Measurements from ENCODE around the gene KLHL15. TPM values are rescaled to one million over a fixed set of nuclear protein-coding genes. Genes with fewer than 3 reads are reported as not detected.
A peak's percentile ranks its signal among the peaks of the same experiment; 100 is the strongest.

The KLHL15 gene
- total RNA-seq, 1 donor from 2014 or later: 16.3 TPM

DNA sequence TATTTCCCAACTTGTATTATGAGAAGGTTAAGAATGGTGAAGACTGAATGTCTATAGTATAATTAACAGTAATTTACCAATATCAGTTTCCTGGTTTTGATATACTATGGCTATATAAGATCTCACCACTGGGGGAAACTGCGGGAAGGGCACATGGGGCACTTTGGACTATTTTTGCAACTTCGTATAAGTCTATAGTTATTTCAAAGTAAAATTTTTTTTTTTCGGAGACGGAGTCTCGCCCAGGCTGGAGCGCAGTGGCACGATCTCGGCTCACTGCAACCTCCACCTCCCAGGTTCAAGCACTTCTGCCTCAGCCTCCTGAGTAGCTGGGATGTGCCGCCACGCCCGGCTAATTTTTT lies 73.1 kb downstream of the KLHL15 start:
- Mint-ChIP-seq H3K27me3 (ENCODE audit: unreplicated experiment) (no peaks in the 10 kb centered on the region), H3K4me3 (ENCODE audit: unreplicated experiment) (no peak overlapping the region), H3K4me1 (ENCODE audit: unreplicated experiment) (peaks cover 12% of the 10 kb centered on the region), H3K9me3 (ENCODE audit: unreplicated experiment) (no peaks in the 10 kb centered on the region), H3K36me3 (ENCODE audit: unreplicated experiment) (no peaks in the 10 kb centered on the region), H3K27ac (ENCODE audit: unreplicated experiment) (no peak overlapping the region)
- peak; percentile 27 for DNase-seq (ENCODE audit: extremely low spot score, unreplicated experiment)
- TF ChIP-seq, protein P1, sequence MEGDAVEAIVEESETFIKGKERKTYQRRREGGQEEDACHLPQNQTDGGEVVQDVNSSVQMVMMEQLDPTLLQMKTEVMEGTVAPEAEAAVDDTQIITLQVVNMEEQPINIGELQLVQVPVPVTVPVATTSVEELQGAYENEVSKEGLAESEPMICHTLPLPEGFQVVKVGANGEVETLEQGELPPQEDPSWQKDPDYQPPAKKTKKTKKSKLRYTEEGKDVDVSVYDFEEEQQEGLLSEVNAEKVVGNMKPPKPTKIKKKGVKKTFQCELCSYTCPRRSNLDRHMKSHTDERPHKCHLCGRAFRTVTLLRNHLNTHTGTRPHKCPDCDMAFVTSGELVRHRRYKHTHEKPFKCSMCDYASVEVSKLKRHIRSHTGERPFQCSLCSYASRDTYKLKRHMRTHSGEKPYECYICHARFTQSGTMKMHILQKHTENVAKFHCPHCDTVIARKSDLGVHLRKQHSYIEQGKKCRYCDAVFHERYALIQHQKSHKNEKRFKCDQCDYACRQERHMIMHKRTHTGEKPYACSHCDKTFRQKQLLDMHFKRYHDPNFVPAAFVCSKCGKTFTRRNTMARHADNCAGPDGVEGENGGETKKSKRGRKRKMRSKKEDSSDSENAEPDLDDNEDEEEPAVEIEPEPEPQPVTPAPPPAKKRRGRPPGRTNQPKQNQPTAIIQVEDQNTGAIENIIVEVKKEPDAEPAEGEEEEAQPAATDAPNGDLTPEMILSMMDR (IDR thresholded peaks at IDR 0.05): peak; percentile 6

DNA sequence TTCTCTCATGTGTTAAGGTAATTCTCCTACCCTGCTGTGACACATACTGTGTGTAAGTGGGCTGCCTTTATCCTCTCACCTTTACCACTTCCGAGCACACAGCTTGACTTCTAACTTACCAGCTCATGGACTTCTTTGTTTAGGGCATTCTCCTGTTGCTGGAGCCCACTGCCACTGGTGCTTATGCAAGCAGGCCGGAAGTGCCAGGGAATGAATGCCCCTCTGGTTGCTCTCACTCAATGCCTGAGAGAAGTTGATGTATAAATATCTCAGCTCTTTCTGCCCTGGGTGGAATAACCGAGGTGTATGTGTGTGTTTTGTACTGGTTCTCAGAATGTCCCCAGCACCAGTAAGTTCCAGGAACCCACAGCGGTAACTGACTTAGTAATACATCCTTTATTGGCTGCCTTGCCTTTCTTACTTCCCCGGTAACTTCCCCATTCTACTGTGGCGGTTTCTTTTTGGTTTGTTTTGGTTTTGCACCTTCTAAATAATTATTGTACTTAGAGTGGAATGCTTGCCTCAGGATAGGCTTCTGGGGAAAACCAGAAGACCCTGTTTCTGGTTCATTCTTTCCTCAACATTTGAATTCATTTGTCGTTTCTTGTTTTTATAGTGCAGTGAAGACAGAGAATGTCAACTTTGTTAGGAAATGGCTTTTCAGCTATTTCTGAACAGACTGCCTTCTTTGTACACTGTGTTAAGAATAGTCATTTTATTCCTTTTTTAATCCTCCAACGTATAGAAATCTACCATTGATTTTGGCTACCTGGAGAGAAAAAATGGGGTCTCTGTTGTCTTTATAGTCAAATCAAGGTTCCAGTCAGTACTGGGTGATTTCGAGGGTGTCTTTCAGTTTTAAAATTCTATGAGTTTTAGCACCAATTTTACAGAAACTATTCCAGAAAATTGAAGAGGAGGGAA lies 73.7 kb downstream of the KLHL15 start:
- no peak for DNase-seq (ENCODE audit: extremely low spot score, unreplicated experiment)
- no peaks in the 10 kb centered on the region for H3K36me3 Mint-ChIP-seq (ENCODE audit: unreplicated experiment)
- TF ChIP-seq, protein P1 (IDR thresholded peaks at IDR 0.05): no peak
- peak overlapping the region; percentile 62 for H3K27ac Mint-ChIP-seq (ENCODE audit: unreplicated experiment)
- no peaks in the 10 kb centered on the region for H3K27me3 Mint-ChIP-seq (ENCODE audit: unreplicated experiment)
- H3K4me3 Mint-ChIP-seq (ENCODE audit: unreplicated experiment): peak overlapping the region; percentile 38
- peaks cover 12% of the 10 kb centered on the region for H3K4me1 Mint-ChIP-seq (ENCODE audit: unreplicated experiment)
- no peaks in the 10 kb centered on the region for H3K9me3 Mint-ChIP-seq (ENCODE audit: unreplicated experiment)

DNA sequence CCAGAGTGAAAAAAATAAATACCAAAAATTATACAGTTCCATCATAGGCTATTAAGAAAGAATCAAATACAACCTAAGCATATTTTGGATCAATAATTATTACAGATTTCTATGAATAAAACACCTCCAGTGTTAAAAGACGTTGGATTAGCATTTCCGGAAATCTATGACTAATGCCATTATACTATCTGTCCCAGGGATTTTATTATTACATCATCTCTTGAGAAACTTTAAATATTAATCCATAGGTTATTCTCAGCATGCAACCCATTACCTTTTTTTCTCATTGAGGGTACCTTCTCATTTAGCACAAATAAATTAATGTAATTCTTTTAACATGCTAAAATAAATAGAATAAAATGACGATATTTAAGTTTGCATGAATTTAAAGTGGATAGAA lies 74.6 kb downstream of the KLHL15 start:
- Mint-ChIP-seq H3K9me3 (ENCODE audit: unreplicated experiment) (no peaks in the 10 kb centered on the region), H3K27me3 (ENCODE audit: unreplicated experiment) (no peaks in the 10 kb centered on the region), H3K36me3 (ENCODE audit: unreplicated experiment) (no peaks in the 10 kb centered on the region)

DNA sequence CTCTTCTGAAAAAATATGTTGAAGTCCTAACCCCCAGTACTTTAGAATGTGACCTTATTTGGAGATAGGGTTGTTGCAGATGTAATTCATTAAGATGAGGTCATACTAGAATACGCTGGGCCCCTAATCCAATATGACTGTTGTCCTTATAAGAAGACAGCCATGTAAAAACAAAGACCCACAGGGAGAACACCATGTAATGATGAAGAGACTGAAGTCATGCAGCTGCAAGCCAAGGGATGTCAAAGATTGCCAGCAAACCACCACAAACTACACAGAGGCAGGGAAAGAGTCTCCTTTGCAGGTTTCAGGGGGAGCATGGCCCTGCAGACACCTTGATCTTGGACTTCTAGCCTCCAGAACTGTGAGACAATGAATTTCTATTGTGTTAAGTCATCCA lies 81.8 kb downstream of the KLHL15 start:
- Mint-ChIP-seq H3K27ac (ENCODE audit: unreplicated experiment) (no peak overlapping the region), H3K36me3 (ENCODE audit: unreplicated experiment) (peaks cover 2% of the 10 kb centered on the region), H3K4me3 (ENCODE audit: unreplicated experiment) (no peak overlapping the region), H3K4me1 (ENCODE audit: unreplicated experiment) (no peaks in the 10 kb centered on the region), H3K9me3 (ENCODE audit: unreplicated experiment) (no peaks in the 10 kb centered on the region), H3K27me3 (ENCODE audit: unreplicated experiment) (peaks cover 11% of the 10 kb centered on the region)
- TF ChIP-seq, protein P1 (IDR thresholded peaks at IDR 0.05): no peak
- no peak for DNase-seq (ENCODE audit: extremely low spot score, unreplicated experiment)

More for the DNA sequence above, 74.6 kb downstream of the KLHL15 start:
- no peak for DNase-seq (ENCODE audit: extremely low spot score, unreplicated experiment)
- Mint-ChIP-seq H3K4me1 (ENCODE audit: unreplicated experiment) (peaks cover 12% of the 10 kb centered on the region), H3K4me3 (ENCODE audit: unreplicated experiment) (no peak overlapping the region), H3K27ac (ENCODE audit: unreplicated experiment) (no peak overlapping the region)
- TF ChIP-seq, protein P1 (IDR thresholded peaks at IDR 0.05): no peak

DNA sequence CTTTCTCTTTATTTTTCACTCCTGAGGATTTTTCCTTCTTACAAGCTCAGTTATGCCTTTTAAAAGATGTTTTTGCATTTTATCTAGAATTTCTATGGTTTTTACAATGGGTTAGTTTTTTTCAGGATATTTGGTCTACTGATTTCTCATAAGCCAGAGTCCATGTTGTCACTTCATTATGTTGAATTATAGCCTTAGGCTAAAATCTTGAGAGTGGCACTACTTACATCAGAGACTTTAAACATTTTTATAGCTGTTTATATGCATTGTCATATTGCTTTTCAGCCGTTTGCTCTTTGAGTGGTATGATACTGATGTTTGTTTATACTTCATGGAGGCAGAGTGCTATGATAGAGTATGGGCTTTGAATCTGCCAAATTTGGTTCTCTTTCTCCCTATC lies 82.8 kb downstream of the KLHL15 start:
- no peak overlapping the region for H3K4me3 Mint-ChIP-seq (ENCODE audit: unreplicated experiment)
- peaks cover 11% of the 10 kb centered on the region for H3K27me3 Mint-ChIP-seq (ENCODE audit: unreplicated experiment)
- DNase-seq (ENCODE audit: extremely low spot score, unreplicated experiment): no peak
- H3K36me3 Mint-ChIP-seq (ENCODE audit: unreplicated experiment): peaks cover 2% of the 10 kb centered on the region
- peaks cover under 1% of the 10 kb centered on the region for H3K4me1 Mint-ChIP-seq (ENCODE audit: unreplicated experiment)
- no peak overlapping the region for H3K27ac Mint-ChIP-seq (ENCODE audit: unreplicated experiment)
- no peaks in the 10 kb centered on the region for H3K9me3 Mint-ChIP-seq (ENCODE audit: unreplicated experiment)
- TF ChIP-seq, protein P1 (IDR thresholded peaks at IDR 0.05): no peak
